ENCODE data around the gene DPP6.

DNA sequence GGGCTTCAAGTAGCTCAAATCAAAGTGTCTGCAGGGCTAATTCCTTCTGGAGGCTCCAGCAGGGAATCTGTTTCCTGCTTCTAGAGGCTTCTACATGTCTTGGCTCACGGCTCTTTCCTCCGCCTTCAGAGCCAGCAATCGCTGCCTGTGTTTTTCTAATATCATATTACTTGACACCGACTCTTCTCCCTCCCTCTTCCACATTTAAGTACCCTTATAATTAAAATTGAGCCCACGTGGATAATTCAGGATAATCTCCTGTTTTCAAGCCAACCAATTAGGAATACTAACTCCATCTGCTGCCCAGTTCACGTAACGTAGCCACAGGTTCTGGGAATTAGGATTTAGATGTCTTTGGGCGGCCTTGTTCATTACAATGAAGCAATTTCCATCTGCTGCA, 372.2 kb downstream of the DPP6 start:
- TF ChIP-seq, protein P1, sequence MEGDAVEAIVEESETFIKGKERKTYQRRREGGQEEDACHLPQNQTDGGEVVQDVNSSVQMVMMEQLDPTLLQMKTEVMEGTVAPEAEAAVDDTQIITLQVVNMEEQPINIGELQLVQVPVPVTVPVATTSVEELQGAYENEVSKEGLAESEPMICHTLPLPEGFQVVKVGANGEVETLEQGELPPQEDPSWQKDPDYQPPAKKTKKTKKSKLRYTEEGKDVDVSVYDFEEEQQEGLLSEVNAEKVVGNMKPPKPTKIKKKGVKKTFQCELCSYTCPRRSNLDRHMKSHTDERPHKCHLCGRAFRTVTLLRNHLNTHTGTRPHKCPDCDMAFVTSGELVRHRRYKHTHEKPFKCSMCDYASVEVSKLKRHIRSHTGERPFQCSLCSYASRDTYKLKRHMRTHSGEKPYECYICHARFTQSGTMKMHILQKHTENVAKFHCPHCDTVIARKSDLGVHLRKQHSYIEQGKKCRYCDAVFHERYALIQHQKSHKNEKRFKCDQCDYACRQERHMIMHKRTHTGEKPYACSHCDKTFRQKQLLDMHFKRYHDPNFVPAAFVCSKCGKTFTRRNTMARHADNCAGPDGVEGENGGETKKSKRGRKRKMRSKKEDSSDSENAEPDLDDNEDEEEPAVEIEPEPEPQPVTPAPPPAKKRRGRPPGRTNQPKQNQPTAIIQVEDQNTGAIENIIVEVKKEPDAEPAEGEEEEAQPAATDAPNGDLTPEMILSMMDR (conservative IDR thresholded peaks at IDR 0.05; ENCODE audit: low read length), result no peak
- no peak for TF ChIP-seq EZH2phosphoT487 (IDR thresholded peaks at IDR 0.05; ENCODE audit: borderline replicate concordance, low read depth, low read length)
